B cell (primary cell): ENCODE data around the gene CHRNA4.

Source experiments
- CTCF ChIP-seq: fragments of 200-600 bp; IDR thresholded peaks from one replicate; pipeline ENCODE4 v1.8.0; 2022; ENCODE audit warnings: antibody characterized with exemption, mild to moderate bottlenecking
- EZH2 ChIP-seq: IDR thresholded peaks from 2 replicates; pipeline ENCODE4 v1.6.1; 2012; ENCODE audit warnings: borderline replicate concordance, low read depth, mild to moderate bottlenecking, moderate library complexity, low read length; ENCODE audit not compliant: insufficient read depth, poor library complexity, severe bottlenecking

- TF ChIP-seq CTCF (no peak), EZH2 (no peak)
These were observed 13.9 kb downstream of the CHRNA4 start for GRCh38 chr20:63347081-63347741.
